AG04449 (cell line): ENCODE results near the gene GBP3.
"Not testable (repeated sequence)": the region's sequence is repeated elsewhere in the genome, so short reads cannot be mapped to it uniquely, and the experiment has no call there.

ENCODE experiments used
- CTCF ChIA-PET: fragments of 350-600 bp; formaldehyde crosslinking; extraction: SDS; loops from one replicate; lab custom pipeline; 2021; ENCODE audit warnings: antibody characterized with exemption; lab: Yijun Ruan, JAX
- POLR2A ChIA-PET: fragments of 400-600, 350-600 bp; formaldehyde crosslinking; extraction: SDS; loops from one replicate; lab custom pipeline; 2020; ENCODE audit warnings: antibody characterized with exemption, inconsistent platforms; lab: Yijun Ruan, JAX
- DNase-seq: peaks from one replicate; pipeline ENCODE4 v3.0.0-alpha.2; 2010; ENCODE audit warnings: low read depth, low spot score
- H3K4me3 ChIP-seq: 2 replicates; pipeline ENCODE4 v1.5.1; 2011; ENCODE audit warnings: low read depth, mild to moderate bottlenecking, control low read depth, low read length
- CTCF ChIP-seq: IDR thresholded peaks from one replicate; pipeline ENCODE4 v1.5.1; 2011; ENCODE audit warnings: mild to moderate bottlenecking, moderate library complexity, low read length, control low read depth, inconsistent platforms; ENCODE audit not compliant: insufficient read depth; ENCODE audit errors: missing control alignments

The GBP3 gene

GRCh38 chr1:89023026-89023425 is 360 bp upstream of the GBP3 start:
- DNase-seq: no peak
- no peak for TF ChIP-seq CTCF
- ChIA-PET CTCF (interaction anchor here (0.7 to 3.7 kb wide), 5 partner anchors 22 to 63 kb away, joined by 3 to 17 read pairs (median 4); no protein-coding TSS in a partner anchor), POLR2A (interaction anchor here (1.1 kb wide), 1 partner anchor 42 kb away, joined by 4 read pairs; the partner anchor contains the start of gene GBP1)
- peak overlapping the region; percentile 10; the same call in 1 of the 2 replicates for H3K4me3 ChIP-seq

- POLR2A ChIA-PET, H3K4me3 ChIP-seq, DNase-seq, CTCF ChIA-PET: not testable (repeated sequence)
Measured at GRCh38 chr1:89018318-89018717, 4.3 kb downstream of the GBP3 start.

- CTCF ChIA-PET: interaction anchor here (2.2 kb wide), 1 partner anchor 9 kb away, joined by 6 read pairs; no protein-coding TSS in a partner anchor
- TF ChIP-seq CTCF: no peak
- POLR2A ChIA-PET: no interaction called here
Measured at GRCh38 chr1:89008511-89008910, 14.2 kb downstream of the GBP3 start.

GRCh38 chr1:89005286-89006151 is 17.1 kb downstream of the GBP3 start:
- H3K4me3 ChIP-seq: no peak overlapping the region
- TF ChIP-seq CTCF: no peak
- ChIA-PET POLR2A (no interaction called here), CTCF (interaction anchor here (1.2 kb wide), 1 partner anchor 80 kb away, joined by 3 read pairs; no protein-coding TSS in a partner anchor)
- no peak for DNase-seq

More at GRCh38 chr1:89008511-89008910, 14.2 kb downstream of the GBP3 start:
- no peak for DNase-seq
- no peak overlapping the region for H3K4me3 ChIP-seq

- POLR2A ChIA-PET, DNase-seq, H3K4me3 ChIP-seq: not testable (repeated sequence)
- CTCF ChIA-PET: interaction anchor here (1.4 to 6.8 kb wide), 4 partner anchors 12 to 454 kb away, joined by 3 to 75 read pairs (median 36); no protein-coding TSS in a partner anchor
Measured at GRCh38 chr1:89002176-89002575, 20.5 kb downstream of the GBP3 start.

GRCh38 chr1:89001510-89001909 is 21.2 kb downstream of the GBP3 start:
- DNase-seq: no peak
- ChIA-PET CTCF (interaction anchor here (1.0 to 6.8 kb wide), 6 partner anchors 13 to 455 kb away, joined by 3 to 75 read pairs (median 8); partner anchors contain the start of gene GBP3), POLR2A (no interaction called here)
- H3K4me3 ChIP-seq: no peak overlapping the region
- TF ChIP-seq CTCF: no peak

- TF ChIP-seq CTCF: peak; percentile 12
- no peak overlapping the region for H3K4me3 ChIP-seq
- no peak for DNase-seq
- CTCF ChIA-PET: interaction anchor here (0.9 to 6.8 kb wide), 17 partner anchors 15 to 765 kb away, joined by 3 to 75 read pairs (median 7); partner anchors contain the start of genes GBP3 and GBP6
- POLR2A ChIA-PET: no interaction called here
Measured at GRCh38 chr1:88998716-88999115, 23.9 kb downstream of the GBP3 start.
